GM19438 (cell line): Measurements from ENCODE around the gene NXN.
"Not testable (repeated sequence)": the region's sequence is repeated elsewhere in the genome, so short reads cannot be mapped to it uniquely, and the experiment has no call there.

Experiments
- ATAC-seq: cut with Tn5 transposase; IDR thresholded peaks from one replicate; pipeline ENCODE4 v1.9.1; 2021; ENCODE audit warnings: low read depth; ENCODE audit not compliant: unreplicated experiment

The NXN gene

GRCh38 chr17:789160-789840 lies 190.3 kb downstream of the NXN start:
- no peak for ATAC-seq

- no peak for ATAC-seq
Measured at GRCh38 chr17:788551-788950, 191.0 kb downstream of the NXN start.

GRCh38 chr17:787641-788221 lies 191.8 kb downstream of the NXN start:
- ATAC-seq: no peak

- not testable (repeated sequence) for ATAC-seq
Measured at GRCh38 chr17:785901-786300, 193.7 kb downstream of the NXN start.

GRCh38 chr17:784143-784542 lies 195.4 kb downstream of the NXN start:
- no peak for ATAC-seq

GRCh38 chr17:781805-782731 lies 197.5 kb downstream of the NXN start, which contains the start of the genes GLOD4 and MRM3:
Gene GLOD4 (minus strand): TSS chr17:782280. CDS start chr17:782255, 25 bp downstream.
Gene MRM3 (plus strand): TSS chr17:782353. CDS start chr17:782379, 26 bp downstream.
- ATAC-seq: peak; percentile 79

GRCh38 chr17:778096-778495 lies 201.5 kb downstream of the NXN start:
- ATAC-seq: no peak

GRCh38 chr17:774313-774584 lies 205.3 kb downstream of the NXN start:
- ATAC-seq: no peak

GRCh38 chr17:773467-774312 lies 205.9 kb downstream of the NXN start:
- no peak for ATAC-seq

GRCh38 chr17:773016-773415 lies 206.6 kb downstream of the NXN start:
- ATAC-seq: no peak

- ATAC-seq: no peak
Measured at GRCh38 chr17:767076-767475, 212.5 kb downstream of the NXN start.

GRCh38 chr17:760371-760770 lies 219.2 kb downstream of the NXN start:
- ATAC-seq: no peak

GRCh38 chr17:759964-760363 lies 219.6 kb downstream of the NXN start:
- ATAC-seq: no peak

- ATAC-seq: not testable (repeated sequence)
Measured at GRCh38 chr17:756010-756567, 223.5 kb downstream of the NXN start.

GRCh38 chr17:755319-755961 lies 224.1 kb downstream of the NXN start:
- ATAC-seq: not testable (repeated sequence)

- ATAC-seq: no peak
Measured at GRCh38 chr17:753418-753817, 226.2 kb downstream of the NXN start.

GRCh38 chr17:752620-753219 lies 226.9 kb downstream of the NXN start:
- ATAC-seq: no peak

- ATAC-seq: peak; percentile 79
Measured at GRCh38 chr17:752002-752619, 227.5 kb downstream of the NXN start, which contains the start of gene GEMIN4. Gene GEMIN4 (minus strand): TSS chr17:752264. CDS start chr17:752142, 122 bp downstream.
